ENCODE results near the gene MAMDC2.
A peak's percentile ranks its signal among the peaks of the same experiment; 100 is the strongest.

The MAMDC2 gene

GRCh38 chr9:70107558-70107957 lies 63.9 kb downstream of the MAMDC2 start:
- no peak overlapping the region for H3K4me3 ChIP-seq (ENCODE audit: low read length in 2 of 2)
- H4K91ac ChIP-seq (ENCODE audit: low read depth, low read length, poor library complexity): no peak overlapping the region
- no peak overlapping the region for H3K14ac ChIP-seq (ENCODE audit: low read length)
- no peak overlapping the region for H2BK120ac ChIP-seq (ENCODE audit: low read depth, low read length)
- peaks cover 0 to 3% of the 10 kb centered on the region in 2 donors for H3K4me1 ChIP-seq (ENCODE audit: control insufficient read depth in 2 of 2, insufficient read depth in 1 of 2, low read depth in 1 of 2, low read length in 2 of 2)
- WGBS, 2 donors (ENCODE audit: extremely low coverage in 2 of 2, insufficient read length in 2 of 2, insufficient replicate concordance in 1 of 2): no CpG with 5 or more reads among the region's 1 CpG
- H3K4ac ChIP-seq (ENCODE audit: low read length): no peak overlapping the region
- no peak overlapping the region for H4K8ac ChIP-seq (ENCODE audit: low read depth, low read length)
- H3K9ac ChIP-seq (ENCODE audit: low read depth, low read length, poor library complexity): no peak overlapping the region
- DNase-seq (ENCODE audit: low spot score): no peak
- no peak overlapping the region for H2AFZ ChIP-seq (ENCODE audit: low read length)
- no peak overlapping the region for H3K18ac ChIP-seq (ENCODE audit: low read length)
- no peak overlapping the region for H3K23ac ChIP-seq (ENCODE audit: low read depth, low read length, poor library complexity)
- H3K4me2 ChIP-seq (ENCODE audit: insufficient read depth, low read length, poor library complexity, severe bottlenecking): no peak overlapping the region
- no peak overlapping the region for H3K27ac ChIP-seq (replicated peaks; ENCODE audit: low read length)
- H2AK5ac ChIP-seq (ENCODE audit: low read depth, low read length): no peak overlapping the region
- H3K9me3 ChIP-seq (replicated peaks in 1 of 2; ENCODE audit: control insufficient read depth in 2 of 2, insufficient read depth in 1 of 2, low read depth in 1 of 2, low read length in 2 of 2): no peaks in the 10 kb centered on the region
- H3K79me1 ChIP-seq (ENCODE audit: low read depth, low read length): no peaks in the 10 kb centered on the region
- no peak overlapping the region for H2BK5ac ChIP-seq (ENCODE audit: low read length)
- H3K36me3 ChIP-seq (replicated peaks in 1 of 2; ENCODE audit: control insufficient read depth in 2 of 2, insufficient read depth in 2 of 2, low read length in 2 of 2): peaks cover 0 to 3% of the 10 kb centered on the region in 2 donors
- no peak overlapping the region for H2BK15ac ChIP-seq (ENCODE audit: low read length)
- H3K27me3 ChIP-seq (ENCODE audit: control insufficient read depth in 3 of 3, insufficient read depth in 3 of 3, low read depth in 1 of 3, low read length in 3 of 3): peaks cover 0 to 6% (median 0%) of the 10 kb centered on the region in 3 experiments
- H2BK12ac ChIP-seq (ENCODE audit: low read length): no peak overlapping the region

- no peak overlapping the region for H2BK12ac ChIP-seq (ENCODE audit: low read length)
- H3K4me3 ChIP-seq (ENCODE audit: low read length in 2 of 2): no peak overlapping the region
- no peak overlapping the region for H3K14ac ChIP-seq (ENCODE audit: low read length)
- no peak overlapping the region for H2BK120ac ChIP-seq (ENCODE audit: low read depth, low read length)
- no peak overlapping the region for H3K27ac ChIP-seq (replicated peaks; ENCODE audit: low read length)
- no peak overlapping the region for H2AK5ac ChIP-seq (ENCODE audit: low read depth, low read length)
- peaks cover 0 to 6% (median 0%) of the 10 kb centered on the region in 3 experiments for H3K27me3 ChIP-seq (ENCODE audit: control insufficient read depth in 3 of 3, insufficient read depth in 3 of 3, low read depth in 1 of 3, low read length in 3 of 3)
- H3K9me3 ChIP-seq (replicated peaks in 1 of 2; ENCODE audit: control insufficient read depth in 2 of 2, insufficient read depth in 1 of 2, low read depth in 1 of 2, low read length in 2 of 2): no peaks in the 10 kb centered on the region
- H3K9ac ChIP-seq (ENCODE audit: low read depth, low read length, poor library complexity): no peak overlapping the region
- H3K18ac ChIP-seq (ENCODE audit: low read length): no peak overlapping the region
- no peak overlapping the region for H4K8ac ChIP-seq (ENCODE audit: low read depth, low read length)
- no peak for DNase-seq (ENCODE audit: low spot score)
- no peak overlapping the region for H2BK5ac ChIP-seq (ENCODE audit: low read length)
- WGBS, 2 donors (ENCODE audit: extremely low coverage in 2 of 2, insufficient read length in 2 of 2, insufficient replicate concordance in 1 of 2): no CpG with 5 or more reads among the region's 3 CpGs
- no peak overlapping the region for H2AFZ ChIP-seq (ENCODE audit: low read length)
- no peak overlapping the region for H3K23ac ChIP-seq (ENCODE audit: low read depth, low read length, poor library complexity)
- no peak overlapping the region for H2BK15ac ChIP-seq (ENCODE audit: low read length)
- H4K91ac ChIP-seq (ENCODE audit: low read depth, low read length, poor library complexity): no peak overlapping the region
- H3K79me1 ChIP-seq (ENCODE audit: low read depth, low read length): no peaks in the 10 kb centered on the region
- H3K4me1 ChIP-seq (ENCODE audit: control insufficient read depth in 2 of 2, insufficient read depth in 1 of 2, low read depth in 1 of 2, low read length in 2 of 2): peaks cover 0 to 3% of the 10 kb centered on the region in 2 donors
- H3K4ac ChIP-seq (ENCODE audit: low read length): no peak overlapping the region
- no peak overlapping the region for H3K4me2 ChIP-seq (ENCODE audit: insufficient read depth, low read length, poor library complexity, severe bottlenecking)
- H3K36me3 ChIP-seq (replicated peaks in 1 of 2; ENCODE audit: control insufficient read depth in 2 of 2, insufficient read depth in 2 of 2, low read length in 2 of 2): peaks cover 0 to 6% of the 10 kb centered on the region in 2 donors
Measured at GRCh38 chr9:70108181-70108580, 64.5 kb downstream of the MAMDC2 start.

GRCh38 chr9:70110194-70111041 lies 66.8 kb downstream of the MAMDC2 start:
- Histone ChIP-seq H3K4me3 (ENCODE audit: low read length in 2 of 2) (no peak overlapping the region), H2BK12ac (ENCODE audit: low read length) (no peak overlapping the region), H3K23ac (ENCODE audit: low read depth, low read length, poor library complexity) (no peak overlapping the region), H3K27me3 (ENCODE audit: control insufficient read depth in 3 of 3, insufficient read depth in 3 of 3, low read depth in 1 of 3, low read length in 3 of 3) (peaks cover 0 to 6% (median 0%) of the 10 kb centered on the region in 3 experiments), H2AK5ac (ENCODE audit: low read depth, low read length) (no peak overlapping the region), H3K9ac (ENCODE audit: low read depth, low read length, poor library complexity) (no peak overlapping the region), H3K9me3 (replicated peaks in 1 of 2; ENCODE audit: control insufficient read depth in 2 of 2, insufficient read depth in 1 of 2, low read depth in 1 of 2, low read length in 2 of 2) (no peaks in the 10 kb centered on the region), H3K4me1 (ENCODE audit: control insufficient read depth in 2 of 2, insufficient read depth in 1 of 2, low read depth in 1 of 2, low read length in 2 of 2) (peaks cover 0 to 3% of the 10 kb centered on the region in 2 donors), H3K79me1 (ENCODE audit: low read depth, low read length) (no peaks in the 10 kb centered on the region), H4K8ac (ENCODE audit: low read depth, low read length) (no peak overlapping the region), H3K14ac (ENCODE audit: low read length) (no peak overlapping the region), H3K36me3 (replicated peaks in 1 of 2; ENCODE audit: control insufficient read depth in 2 of 2, insufficient read depth in 2 of 2, low read length in 2 of 2) (peaks cover 0 to 8% of the 10 kb centered on the region in 2 donors), H4K91ac (ENCODE audit: low read depth, low read length, poor library complexity) (no peak overlapping the region), H2AFZ (ENCODE audit: low read length) (no peak overlapping the region), H2BK15ac (ENCODE audit: low read length) (no peak overlapping the region), H3K4ac (ENCODE audit: low read length) (no peak overlapping the region), H2BK5ac (ENCODE audit: low read length) (no peak overlapping the region), H2BK120ac (ENCODE audit: low read depth, low read length) (no peak overlapping the region), H3K27ac (replicated peaks; ENCODE audit: low read length) (no peak overlapping the region), H3K4me2 (ENCODE audit: insufficient read depth, low read length, poor library complexity, severe bottlenecking) (no peak overlapping the region), H3K18ac (ENCODE audit: low read length) (no peak overlapping the region)
- WGBS, 2 donors (ENCODE audit: extremely low coverage in 2 of 2, insufficient read length in 2 of 2, insufficient replicate concordance in 1 of 2): no CpG with 5 or more reads among the region's 6 CpGs
- no peak for DNase-seq (ENCODE audit: low spot score)

- Histone ChIP-seq H2AK5ac (ENCODE audit: low read depth, low read length) (no peak overlapping the region), H3K23ac (ENCODE audit: low read depth, low read length, poor library complexity) (no peak overlapping the region), H2BK12ac (ENCODE audit: low read length) (no peak overlapping the region), H3K27me3 (ENCODE audit: control insufficient read depth in 3 of 3, insufficient read depth in 3 of 3, low read depth in 1 of 3, low read length in 3 of 3) (peaks cover 0 to 6% (median 0%) of the 10 kb centered on the region in 3 experiments), H2BK120ac (ENCODE audit: low read depth, low read length) (no peak overlapping the region), H3K9me3 (replicated peaks in 1 of 2; ENCODE audit: control insufficient read depth in 2 of 2, insufficient read depth in 1 of 2, low read depth in 1 of 2, low read length in 2 of 2) (no peaks in the 10 kb centered on the region), H3K4ac (ENCODE audit: low read length) (no peak overlapping the region), H3K4me1 (ENCODE audit: control insufficient read depth in 2 of 2, insufficient read depth in 1 of 2, low read depth in 1 of 2, low read length in 2 of 2) (peaks cover 0 to 3% of the 10 kb centered on the region in 2 donors), H4K8ac (ENCODE audit: low read depth, low read length) (no peak overlapping the region), H3K14ac (ENCODE audit: low read length) (no peak overlapping the region), H3K79me1 (ENCODE audit: low read depth, low read length) (no peaks in the 10 kb centered on the region), H2AFZ (ENCODE audit: low read length) (no peak overlapping the region), H3K36me3 (replicated peaks in 1 of 2; ENCODE audit: control insufficient read depth in 2 of 2, insufficient read depth in 2 of 2, low read length in 2 of 2) (peaks cover 0 to 8% of the 10 kb centered on the region in 2 donors), H2BK15ac (ENCODE audit: low read length) (no peak overlapping the region), H2BK5ac (ENCODE audit: low read length) (no peak overlapping the region), H3K4me2 (ENCODE audit: insufficient read depth, low read length, poor library complexity, severe bottlenecking) (no peak overlapping the region), H3K18ac (ENCODE audit: low read length) (no peak overlapping the region), H4K91ac (ENCODE audit: low read depth, low read length, poor library complexity) (no peak overlapping the region), H3K4me3 (ENCODE audit: low read length in 2 of 2) (no peak overlapping the region), H3K9ac (ENCODE audit: low read depth, low read length, poor library complexity) (no peak overlapping the region), H3K27ac (replicated peaks; ENCODE audit: low read length) (no peak overlapping the region)
- DNase-seq (ENCODE audit: low spot score): peak; percentile 77
- no CpG with 5 or more reads among the region's 4 CpGs for WGBS, 2 donors (ENCODE audit: extremely low coverage in 2 of 2, insufficient read length in 2 of 2, insufficient replicate concordance in 1 of 2)
Measured at GRCh38 chr9:70111042-70111602, 67.5 kb downstream of the MAMDC2 start.
